Retinal pigment epithelial cell (primary cell): ENCODE data around the gene OR51E1.

Experiments used
- DNase-seq: peaks from one replicate; pipeline ENCODE4 v3.0.0-alpha.2; 2010; ENCODE audit warnings: low read depth
- H3K4me3 ChIP-seq: 2 replicates; pipeline ENCODE4 v1.5.1; 2011; ENCODE audit warnings: mild to moderate bottlenecking, low read length, control low read depth, moderate library complexity
- CTCF ChIP-seq: conservative IDR thresholded peaks from 2 replicates; pipeline ENCODE4 v1.5.1; 2011; ENCODE audit warnings: low read depth, low read length, control low read depth, inconsistent platforms

OR51E1 gene

GRCh38 chr11:4611986-4612385 lies 31.8 kb upstream of the OR51E1 start:
- TF ChIP-seq CTCF = no peak
- H3K4me3 ChIP-seq = no peak overlapping the region
- no peak for DNase-seq

- DNase-seq = no peak
- H3K4me3 ChIP-seq = no peak overlapping the region
- TF ChIP-seq CTCF = no peak
Measured at GRCh38 chr11:4615856-4616444, 27.8 kb upstream of the OR51E1 start.

GRCh38 chr11:4619514-4619913 lies 24.3 kb upstream of the OR51E1 start:
- no peak for TF ChIP-seq CTCF
- no peak for DNase-seq
- H3K4me3 ChIP-seq = no peak overlapping the region

GRCh38 chr11:4626207-4627099 lies 17.3 kb upstream of the OR51E1 start:
- no peak overlapping the region for H3K4me3 ChIP-seq
- DNase-seq = peak; percentile 27
- TF ChIP-seq CTCF = peak; percentile 73

GRCh38 chr11:4636136-4636535 lies 7.6 kb upstream of the OR51E1 start:
- TF ChIP-seq CTCF = no peak
- DNase-seq = no peak

GRCh38 chr11:4636962-4637661 lies 6.7 kb upstream of the OR51E1 start, which contains the start of gene OR51D1:
Gene OR51D1, plus strand, starts transcription at chr11:4637477. Its CDS starts 2,314 bp downstream, at chr11:4639791.
- DNase-seq = no peak
- TF ChIP-seq CTCF = peak; percentile 93
- peak within 1 kb of the TSS; percentile 28 for H3K4me3 ChIP-seq

More at GRCh38 chr11:4636136-4636535, 7.6 kb upstream of the OR51E1 start:
- H3K4me3 ChIP-seq = no peak overlapping the region
